Large intestine (tissue), 3 donors: ENCODE data around the gene LNX1. TPM values are rescaled to one million over a fixed set of nuclear protein-coding genes. Genes with fewer than 3 reads are reported as not detected.
"Not testable (repeated sequence)": the region's sequence is repeated elsewhere in the genome, so short reads cannot be mapped to it uniquely, and the experiment has no call there.

Source experiments
- DNase-seq, 2 donors: peaks; one replicate each; pipeline versions ENCODE4 v3.0.0 to v3.0.0-alpha.2; 2013
- H3K27ac ChIP-seq: one replicate; pipeline ENCODE4 v1.5.1; 2013; ENCODE audit warnings: low read length
- H3K27me3 ChIP-seq: 2 replicates; pipeline ENCODE4 v1.6.1; 2013; ENCODE audit warnings: low read length; ENCODE audit not compliant: control insufficient read depth, insufficient read depth
- H3K36me3 ChIP-seq: 2 replicates; pipeline ENCODE4 v1.6.1; 2013; ENCODE audit warnings: low read length; ENCODE audit not compliant: control insufficient read depth, insufficient read depth
- H3K4me1 ChIP-seq: one replicate; pipeline ENCODE4 v1.6.1; 2013; ENCODE audit warnings: low read length; ENCODE audit not compliant: control insufficient read depth, insufficient read depth
- H3K4me3 ChIP-seq: one replicate; pipeline ENCODE4 v1.5.1; 2013; ENCODE audit warnings: low read length
- H3K9me3 ChIP-seq: one replicate; pipeline ENCODE4 v1.6.1; 2013; ENCODE audit warnings: mild to moderate bottlenecking, low read depth, low read length, moderate library complexity; ENCODE audit not compliant: control insufficient read depth
- WGBS: methylation state at CpG from one replicate; pipeline ENCODE4 v1.1.5; 2013; ENCODE audit warnings: low lambda C conversion rate; ENCODE audit not compliant: insufficient coverage; 5-methylcytosine and 5-hydroxymethylcytosine counted together
- polyA plus RNA-seq: library from polyadenylated mRNA; unstranded; fragments of 120-200 nt; gene quantifications from one replicate; pipeline ENCODE4 v1.2.1, GENCODE V29; 2013

Gene LNX1
- polyA plus RNA-seq, 1 donor = 10.8 TPM

DNA sequence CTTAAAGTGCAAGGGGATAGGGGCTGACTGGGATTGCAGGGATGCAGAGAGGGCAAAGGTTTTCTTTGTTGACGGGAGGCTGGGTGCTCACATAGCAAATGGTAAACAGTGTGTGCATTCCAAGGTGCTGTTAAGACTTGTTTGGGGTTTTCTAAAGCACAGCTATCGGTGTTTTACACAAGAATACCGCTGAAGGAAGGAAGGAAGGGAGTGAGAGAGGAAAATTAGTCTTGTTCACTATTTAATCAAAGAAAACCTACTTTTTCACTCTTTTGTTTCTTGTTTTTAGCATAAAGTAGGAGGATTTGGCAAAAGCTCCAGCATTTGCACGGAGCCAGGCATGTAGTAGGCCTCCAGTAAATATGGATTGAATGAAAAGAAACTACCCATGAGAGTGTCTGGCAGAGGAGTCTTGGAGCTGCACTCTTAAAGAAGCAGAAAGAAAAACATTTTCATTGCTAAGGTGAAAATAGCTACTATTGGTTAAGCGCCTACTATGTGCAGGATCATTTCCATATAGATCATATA, 114.2 kb downstream of the LNX1 start:
- no peak overlapping the region for H3K4me3 ChIP-seq
- no peaks in the 10 kb centered on the region for H3K9me3 ChIP-seq
- 50% methylated on average over 3 of the region's 5 CpGs for WGBS
- H3K4me1 ChIP-seq = no peaks in the 10 kb centered on the region
- H3K36me3 ChIP-seq = peaks cover 28% of the 10 kb centered on the region
- H3K27ac ChIP-seq = no peak overlapping the region
- no peak for DNase-seq
- no peaks in the 10 kb centered on the region for H3K27me3 ChIP-seq

DNA sequence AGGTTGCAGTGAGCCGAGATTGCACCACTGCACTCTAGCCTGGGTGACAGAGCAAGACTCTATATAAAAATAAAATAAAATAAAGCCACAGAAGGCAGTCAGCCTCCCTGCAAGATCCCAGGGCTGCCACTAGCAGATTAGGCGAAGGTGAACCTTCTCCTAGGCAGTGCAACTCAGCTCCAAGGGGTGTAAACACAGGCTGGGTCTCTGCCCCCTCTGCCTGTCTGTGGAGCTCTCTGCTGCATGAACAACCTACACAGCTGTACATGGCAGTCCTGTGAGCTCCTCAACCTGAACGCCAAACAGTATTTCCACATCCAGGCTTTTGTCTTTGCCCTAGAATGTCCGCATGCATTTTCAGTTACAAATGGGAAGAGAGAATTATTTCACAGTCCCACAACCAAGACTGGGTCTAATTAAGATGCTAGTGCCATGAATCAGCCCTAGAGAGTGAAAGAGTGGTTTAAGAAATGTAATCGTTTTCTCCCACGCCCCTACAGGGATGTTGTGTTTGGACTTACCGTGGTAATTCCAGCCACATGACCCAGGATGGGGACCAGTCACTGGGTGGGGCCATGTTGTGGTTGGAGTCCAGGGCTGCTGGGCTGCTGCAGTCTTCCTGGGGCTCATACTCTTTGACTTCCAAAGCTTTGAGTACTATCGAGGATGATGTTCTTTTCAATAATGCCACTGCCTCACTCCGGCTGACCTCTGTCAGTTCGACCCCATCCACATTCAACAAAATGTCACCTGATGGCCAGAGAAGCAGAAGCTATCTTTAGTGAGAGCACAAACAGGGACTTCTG, 114.9 kb downstream of the LNX1 start:
- Histone ChIP-seq H3K27ac (no peak overlapping the region), H3K36me3 (peaks cover 25% of the 10 kb centered on the region), H3K4me1 (no peaks in the 10 kb centered on the region), H3K4me3 (no peak overlapping the region), H3K27me3 (no peaks in the 10 kb centered on the region), H3K9me3 (no peaks in the 10 kb centered on the region)
- WGBS = no CpG with 5 or more reads among the region's 10 CpGs
- no peak for DNase-seq

DNA sequence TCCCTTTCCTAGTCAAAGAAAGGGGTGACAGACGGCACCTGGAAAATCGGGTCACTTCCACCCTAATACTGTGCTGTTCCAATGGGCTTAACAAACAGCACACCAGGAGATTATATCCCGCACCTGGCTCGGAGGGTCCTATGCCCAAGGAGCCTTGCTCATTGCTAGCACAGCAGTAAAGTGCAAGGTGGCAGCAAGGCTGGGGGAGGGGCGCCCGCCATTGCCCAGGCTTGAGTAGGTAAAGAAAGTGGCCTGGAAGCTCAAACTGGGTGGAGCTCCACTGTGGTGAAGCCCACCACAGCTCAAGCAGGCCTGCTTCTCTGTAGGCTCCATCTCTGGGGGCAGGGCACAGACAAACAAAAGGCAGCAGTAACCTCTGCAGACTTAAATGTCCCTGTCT, 124.7 kb downstream of the LNX1 start:
- H3K9me3 ChIP-seq, H3K4me1 ChIP-seq, H3K27me3 ChIP-seq, DNase-seq, H3K4me3 ChIP-seq, H3K27ac ChIP-seq: not testable (repeated sequence)
- no CpG with 5 or more reads among the region's 6 CpGs for WGBS
- peaks cover 12% of the 10 kb centered on the region for H3K36me3 ChIP-seq

DNA sequence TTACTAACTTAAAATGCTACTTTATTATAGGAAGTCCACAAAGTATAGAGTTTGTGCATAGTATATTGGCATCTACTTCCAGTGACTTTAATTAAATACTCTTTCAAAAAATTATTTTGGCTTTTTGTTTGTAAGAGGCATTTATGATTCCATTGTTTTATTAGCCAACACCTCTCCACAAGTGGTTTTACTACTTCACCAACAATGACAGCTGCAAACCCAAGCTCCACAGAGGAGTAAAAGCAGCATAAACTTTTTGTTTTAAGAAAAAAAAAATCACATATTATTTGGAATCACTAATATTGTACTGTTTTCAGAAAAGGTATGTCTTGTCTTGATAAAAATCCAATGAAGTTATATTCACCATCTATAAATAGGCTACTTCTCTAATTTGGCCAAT, 125.4 kb downstream of the LNX1 start:
- no peaks in the 10 kb centered on the region for H3K4me1 ChIP-seq
- H3K27ac ChIP-seq = no peak overlapping the region
- peaks cover 6% of the 10 kb centered on the region for H3K9me3 ChIP-seq
- no peak overlapping the region for H3K4me3 ChIP-seq
- DNase-seq = no peak
- H3K27me3 ChIP-seq = no peaks in the 10 kb centered on the region
- peaks cover 17% of the 10 kb centered on the region for H3K36me3 ChIP-seq

DNA sequence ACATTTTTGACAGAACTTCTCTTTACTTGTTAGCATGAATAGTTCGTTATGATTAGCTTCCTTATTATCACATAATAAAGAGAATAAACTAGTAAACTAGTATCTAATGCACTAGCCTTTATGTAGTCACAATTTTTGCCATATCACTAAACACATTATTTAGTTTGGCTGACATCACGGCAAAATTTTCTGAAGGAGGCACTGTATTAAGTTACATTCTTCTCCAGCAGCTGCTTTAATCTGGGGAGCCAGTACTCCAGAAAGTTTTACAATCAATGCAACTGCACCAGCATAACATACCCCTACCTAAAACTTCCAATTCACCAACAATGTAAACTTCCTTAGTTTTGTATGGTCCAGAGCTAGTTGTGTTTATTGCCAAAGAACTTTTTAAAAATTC, 126.0 kb downstream of the LNX1 start:
- H3K36me3 ChIP-seq = peaks cover 19% of the 10 kb centered on the region
- no CpG with 5 or more reads among the region's 2 CpGs for WGBS
- peaks cover 6% of the 10 kb centered on the region for H3K9me3 ChIP-seq
- no peaks in the 10 kb centered on the region for H3K27me3 ChIP-seq
- H3K27ac ChIP-seq = no peak overlapping the region
- no peak overlapping the region for H3K4me3 ChIP-seq
- H3K4me1 ChIP-seq = no peaks in the 10 kb centered on the region
- DNase-seq = no peak

DNA sequence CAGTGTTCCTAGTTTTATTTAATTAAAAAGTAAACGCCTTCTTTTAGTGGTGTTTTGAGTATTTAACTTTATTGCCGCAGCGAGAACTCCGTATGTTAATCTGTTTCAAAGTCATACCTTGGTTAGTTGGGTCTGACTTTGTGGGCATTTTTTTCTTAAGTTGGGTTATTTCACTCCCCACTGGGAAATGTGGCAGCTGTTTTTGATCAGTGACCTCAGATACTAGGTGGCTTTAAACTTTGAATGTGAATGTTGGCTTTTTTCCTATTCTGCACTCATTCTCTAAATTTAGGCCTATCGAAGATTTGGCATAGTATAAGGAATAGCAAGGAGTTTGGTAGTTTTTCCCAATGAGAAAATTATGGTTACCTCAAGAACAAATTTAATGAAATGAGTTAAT, 127.9 kb downstream of the LNX1 start:
- peaks cover 27% of the 10 kb centered on the region for H3K36me3 ChIP-seq
- WGBS = 100% methylated on average over 3 of the region's 5 CpGs
- H3K4me1 ChIP-seq = no peaks in the 10 kb centered on the region
- no peak overlapping the region for H3K4me3 ChIP-seq
- DNase-seq = no peak
- no peak overlapping the region for H3K27ac ChIP-seq
- H3K27me3 ChIP-seq = no peaks in the 10 kb centered on the region
- peaks cover 6% of the 10 kb centered on the region for H3K9me3 ChIP-seq

DNA sequence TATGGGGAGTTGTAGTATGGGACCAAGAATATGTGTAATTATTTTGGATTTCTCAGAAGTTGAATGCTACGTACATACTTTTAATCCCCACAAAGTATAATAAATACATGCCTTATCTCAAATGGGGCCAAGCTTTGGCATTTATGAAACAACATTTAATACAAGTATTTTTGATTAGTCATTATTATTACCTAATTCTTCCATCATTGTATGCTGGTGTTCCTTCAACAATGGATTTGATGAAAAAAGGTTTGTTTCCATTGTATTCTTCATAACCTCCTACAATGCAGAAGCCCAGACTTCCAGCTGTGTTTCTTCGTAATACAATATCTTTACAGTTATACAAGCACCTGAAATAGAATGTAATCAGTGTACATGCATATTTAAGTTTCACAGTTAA, 130.0 kb downstream of the LNX1 start:
- no CpG with 5 or more reads among the region's 2 CpGs for WGBS
- no peaks in the 10 kb centered on the region for H3K9me3 ChIP-seq
- peaks cover 5% of the 10 kb centered on the region for H3K4me1 ChIP-seq
- peaks cover 32% of the 10 kb centered on the region for H3K36me3 ChIP-seq
- H3K27ac ChIP-seq = no peak overlapping the region
- no peak overlapping the region for H3K4me3 ChIP-seq
- no peak for DNase-seq
- H3K27me3 ChIP-seq = no peaks in the 10 kb centered on the region

DNA sequence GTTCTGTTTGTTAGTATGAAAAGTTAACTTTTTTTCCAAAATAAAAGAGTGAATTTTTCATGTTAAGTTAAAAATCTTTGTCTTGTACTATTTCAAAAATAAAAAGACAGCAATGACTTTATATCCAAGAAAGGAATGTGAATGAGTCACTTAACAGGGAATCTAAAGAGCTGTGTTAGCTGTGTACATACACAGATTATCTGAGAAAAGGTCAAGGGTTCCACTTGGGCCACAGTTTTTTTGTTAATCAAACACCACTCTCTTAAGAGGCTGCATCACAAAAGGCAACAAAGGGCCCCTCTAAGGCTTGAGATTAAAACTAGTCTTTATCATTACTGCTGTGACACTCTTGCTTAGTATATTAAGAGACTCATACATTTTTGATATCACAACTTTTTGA, 131.7 kb downstream of the LNX1 start:
- Histone ChIP-seq H3K9me3 (no peaks in the 10 kb centered on the region), H3K4me3 (no peak overlapping the region), H3K27me3 (no peaks in the 10 kb centered on the region), H3K4me1 (peaks cover 13% of the 10 kb centered on the region), H3K36me3 (peaks cover 38% of the 10 kb centered on the region), H3K27ac (peak overlapping the region; percentile 19)
- DNase-seq = peak; percentile 23 to 58

DNA sequence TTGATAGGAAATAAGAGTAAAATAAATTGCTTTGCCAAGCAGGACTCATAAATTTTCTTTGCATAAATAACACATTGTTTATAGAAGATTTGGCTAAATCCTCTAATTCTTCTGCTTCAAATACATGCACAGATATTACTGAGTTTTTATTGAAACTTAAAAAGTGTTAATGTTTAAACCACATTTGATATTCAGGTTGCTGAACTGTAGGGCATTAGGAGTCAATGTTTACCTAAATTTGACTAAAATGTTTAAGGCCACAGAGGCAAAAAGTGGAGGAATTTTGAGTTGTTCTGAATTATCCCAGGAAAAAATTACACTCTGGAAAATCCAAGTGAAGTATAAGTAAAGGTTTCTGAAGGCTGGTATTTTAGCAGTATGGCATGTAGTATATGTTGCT, 135.1 kb downstream of the LNX1 start:
- H3K9me3 ChIP-seq = no peaks in the 10 kb centered on the region
- DNase-seq = no peak
- H3K27ac ChIP-seq = no peak overlapping the region
- H3K4me3 ChIP-seq = no peak overlapping the region
- H3K4me1 ChIP-seq = peaks cover 13% of the 10 kb centered on the region
- H3K27me3 ChIP-seq = no peaks in the 10 kb centered on the region
- H3K36me3 ChIP-seq = peaks cover 39% of the 10 kb centered on the region

DNA sequence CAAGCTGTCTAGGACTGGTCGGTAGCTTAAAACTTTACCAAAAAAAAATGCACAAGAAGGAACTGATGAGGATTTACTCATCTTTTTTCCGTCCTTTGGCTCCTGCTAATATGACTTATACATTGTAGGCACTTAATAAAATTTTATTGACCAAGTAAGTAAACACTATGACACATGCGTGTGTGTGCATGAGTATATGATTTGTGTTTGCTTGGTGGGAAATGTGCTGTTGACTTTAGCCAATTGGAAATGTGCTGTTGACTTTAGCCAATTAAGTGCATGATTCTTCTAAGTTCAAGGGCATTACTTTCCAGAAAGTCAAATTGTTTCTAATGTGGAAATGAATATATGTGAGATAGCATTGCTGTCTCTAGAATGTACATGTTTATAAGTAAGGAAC, 135.5 kb downstream of the LNX1 start:
- Histone ChIP-seq H3K27me3 (no peaks in the 10 kb centered on the region), H3K4me3 (no peak overlapping the region), H3K27ac (no peak overlapping the region), H3K9me3 (no peaks in the 10 kb centered on the region), H3K4me1 (peaks cover 13% of the 10 kb centered on the region), H3K36me3 (peaks cover 36% of the 10 kb centered on the region)
- 71% methylated on average over 1 of the region's 3 CpGs for WGBS
- DNase-seq = peak; percentile 8 to 46

DNA sequence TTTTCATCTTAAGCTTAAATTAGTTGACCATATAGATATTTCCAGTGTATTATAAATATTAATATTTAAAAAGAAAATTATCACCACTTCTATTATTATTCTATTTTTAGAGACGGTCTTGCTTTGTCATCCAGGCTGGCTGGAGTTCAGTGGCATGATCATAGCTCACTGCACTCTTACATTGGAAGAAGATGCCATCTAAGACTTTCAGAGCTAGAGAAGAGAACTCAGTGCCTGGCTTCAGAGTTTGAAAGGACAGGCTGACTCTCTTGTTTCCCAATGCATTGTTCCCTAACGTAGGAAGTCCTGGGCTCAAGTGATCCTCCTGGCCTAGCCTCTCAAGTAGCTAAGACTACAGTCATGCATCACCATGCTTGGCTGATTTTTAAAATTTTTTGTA, 137.9 kb downstream of the LNX1 start:
- Histone ChIP-seq H3K4me1 (peaks cover 13% of the 10 kb centered on the region), H3K4me3 (no peak overlapping the region), H3K9me3 (no peaks in the 10 kb centered on the region), H3K27me3 (no peaks in the 10 kb centered on the region), H3K36me3 (peaks cover 30% of the 10 kb centered on the region), H3K27ac (no peak overlapping the region)
- WGBS = no CpG with 5 or more reads among the region's 2 CpGs
- no peak for DNase-seq
